Limb (tissue), 2 donors: Measurements from ENCODE around the gene GOLGA8B.
"Not testable (repeated sequence)": the region's sequence is repeated elsewhere in the genome, so short reads cannot be mapped to it uniquely, and the experiment has no call there.

Source experiments
- DNase-seq, 2 donors: peaks; one replicate each; pipeline ENCODE4 v3.0.0-alpha.2; 2016; ENCODE audit errors: extremely low spot score in 2 of 2

Gene GOLGA8B, protein sequence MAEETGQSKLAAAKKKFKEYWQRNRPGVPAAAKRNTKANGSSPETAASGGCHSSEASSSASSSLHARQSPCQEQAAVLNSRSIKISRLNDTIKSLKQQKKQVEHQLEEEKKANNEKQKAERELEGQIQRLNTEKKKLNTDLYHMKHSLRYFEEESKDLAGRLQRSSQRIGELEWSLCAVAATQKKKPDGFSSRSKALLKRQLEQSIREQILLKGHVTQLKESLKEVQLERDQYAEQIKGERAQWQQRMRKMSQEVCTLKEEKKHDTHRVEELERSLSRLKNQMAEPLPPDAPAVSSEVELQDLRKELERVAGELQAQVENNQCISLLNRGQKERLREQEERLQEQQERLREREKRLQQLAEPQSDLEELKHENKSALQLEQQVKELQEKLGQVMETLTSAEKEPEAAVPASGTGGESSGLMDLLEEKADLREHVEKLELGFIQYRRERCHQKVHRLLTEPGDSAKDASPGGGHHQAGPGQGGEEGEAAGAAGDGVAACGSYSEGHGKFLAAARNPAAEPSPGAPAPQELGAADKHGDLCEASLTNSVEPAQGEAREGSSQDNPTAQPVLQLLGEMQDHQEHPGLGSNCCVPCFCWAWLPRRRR

DNA sequence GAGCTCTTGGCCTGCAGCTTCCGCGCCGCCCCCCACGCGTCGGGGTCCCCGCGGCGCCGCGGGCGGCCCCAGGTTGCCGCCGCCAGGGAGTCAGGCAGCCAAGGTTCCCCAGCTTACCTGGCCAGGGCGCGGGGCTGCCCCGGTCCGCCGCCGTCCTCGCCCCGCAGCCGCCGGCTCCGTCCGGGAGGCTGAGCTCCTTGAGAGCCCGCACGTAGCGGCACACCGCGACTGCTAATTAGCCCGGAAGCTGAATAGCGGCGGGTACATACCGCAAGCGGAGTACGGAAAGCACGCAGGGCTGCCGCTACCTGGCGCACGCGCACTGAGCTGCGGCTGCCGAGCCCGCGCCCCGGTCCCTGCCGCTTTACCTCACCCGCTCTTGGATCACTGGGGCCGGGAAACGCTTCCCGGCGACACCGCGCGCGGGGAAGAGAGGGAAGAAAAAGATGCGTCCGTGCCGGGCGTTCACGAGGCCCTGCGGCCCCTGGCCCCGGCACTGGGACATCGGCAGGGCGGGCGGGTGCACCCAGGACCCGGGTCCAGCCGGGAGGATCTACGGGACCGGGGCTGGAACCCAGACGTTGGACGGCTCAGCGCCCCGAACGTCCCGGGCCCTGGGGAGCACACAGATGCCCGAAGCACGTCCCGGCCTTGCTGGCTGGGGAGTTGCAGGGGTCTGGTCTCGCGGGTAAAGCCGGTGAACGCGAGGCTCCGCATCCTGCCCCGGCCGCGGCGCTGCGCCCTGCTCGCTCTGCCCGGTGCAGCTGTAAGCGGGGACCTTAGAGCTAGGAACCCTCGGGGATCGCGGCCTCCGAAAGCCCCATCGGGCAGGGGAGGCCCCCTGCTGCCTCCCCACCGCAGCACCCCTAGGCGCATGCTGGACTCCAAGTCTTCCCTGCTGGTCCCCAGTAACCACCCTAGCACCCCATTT lies at the start of gene GOLGA8B:
Gene GOLGA8B (minus strand): TSS at position 253 of the 931 bp plus-strand sequence. CDS start 47,739 bp downstream, outside the sequence.
- peak; percentile 18 to 83 for DNase-seq

DNA sequence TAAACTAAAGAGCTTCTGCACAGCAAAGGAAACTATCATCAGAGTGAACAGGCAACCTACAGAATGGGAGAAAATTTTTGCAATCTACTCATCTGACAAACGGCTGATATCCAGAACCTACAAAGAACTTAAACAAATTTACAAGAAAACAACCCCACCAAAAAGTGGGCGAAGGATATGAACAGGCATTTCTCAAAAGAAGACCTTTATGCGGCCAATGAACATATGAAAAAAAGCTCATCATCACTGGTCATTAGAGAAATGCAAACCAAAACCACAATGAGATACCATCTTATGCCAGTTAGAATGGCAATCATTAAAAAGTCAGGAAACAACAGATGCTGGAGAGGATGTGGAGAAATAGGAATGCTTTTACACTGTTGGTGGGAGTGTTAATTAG lies 49.7 kb upstream of the GOLGA8B start:
- DNase-seq, result not testable (repeated sequence)

DNA sequence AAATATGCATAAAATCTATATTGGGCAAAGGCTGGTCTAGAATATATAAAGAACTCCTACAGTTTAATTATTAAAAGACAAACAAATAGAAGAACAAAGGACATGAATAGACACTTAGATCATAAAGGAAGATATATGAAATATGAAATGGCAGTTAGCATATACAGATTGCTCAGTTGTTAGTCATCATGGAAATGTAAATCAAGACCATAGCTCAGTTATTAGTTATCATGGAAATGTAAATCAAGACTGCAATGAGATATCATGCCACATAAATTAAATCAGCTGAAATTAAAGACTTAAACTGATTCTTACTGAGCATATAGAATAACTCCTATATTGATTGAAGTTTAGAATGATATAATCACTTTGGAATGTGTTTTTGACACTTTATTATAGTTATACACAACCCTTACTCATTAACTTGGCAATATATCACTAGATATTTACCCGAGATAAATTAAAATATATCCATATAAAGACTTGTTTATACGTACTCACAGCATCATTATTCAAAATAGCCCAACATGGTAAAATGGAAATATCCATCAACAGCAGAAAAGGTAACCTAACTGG lies 45.2 kb upstream of the GOLGA8B start:
- no peak for DNase-seq

DNA sequence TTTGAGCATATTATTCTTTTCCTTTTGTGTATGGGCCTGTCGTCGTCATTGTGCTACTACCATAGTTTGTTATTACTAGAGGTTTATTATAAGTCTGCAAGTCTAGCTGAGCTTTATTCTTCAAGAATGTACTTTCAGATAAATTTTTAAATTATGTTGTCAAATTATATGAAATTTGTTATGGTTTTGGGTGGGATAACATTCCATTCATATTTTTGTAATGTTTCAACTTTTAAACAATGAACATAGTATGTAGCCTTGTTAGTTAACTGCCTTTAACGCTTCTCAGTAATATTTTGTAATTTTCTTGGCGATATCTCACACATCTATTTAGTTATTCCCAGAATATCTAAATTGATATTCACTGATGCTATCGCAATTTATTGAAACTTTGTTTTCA lies 41.6 kb upstream of the GOLGA8B start:
- DNase-seq, result no peak

DNA sequence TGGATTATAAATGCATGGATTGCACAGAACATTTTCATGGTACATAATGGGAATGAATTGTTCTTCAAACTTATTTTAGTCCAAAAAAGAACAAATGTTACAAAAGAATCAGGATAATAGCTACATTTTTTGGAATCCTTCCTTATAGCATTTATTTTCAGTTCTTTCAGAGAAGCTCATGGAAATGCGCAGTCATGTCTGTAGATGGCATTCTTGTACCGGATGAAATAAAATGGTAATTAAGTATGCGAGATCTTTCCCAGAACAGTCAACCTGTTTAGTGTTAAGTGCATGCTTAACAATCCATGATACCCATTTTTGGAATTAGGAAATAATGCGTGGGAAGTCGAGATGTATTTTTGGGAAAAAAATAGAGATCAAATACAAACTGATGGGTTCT lies 38.2 kb upstream of the GOLGA8B start:
- peak in 1 of 2 donors; percentile 27 for DNase-seq

DNA sequence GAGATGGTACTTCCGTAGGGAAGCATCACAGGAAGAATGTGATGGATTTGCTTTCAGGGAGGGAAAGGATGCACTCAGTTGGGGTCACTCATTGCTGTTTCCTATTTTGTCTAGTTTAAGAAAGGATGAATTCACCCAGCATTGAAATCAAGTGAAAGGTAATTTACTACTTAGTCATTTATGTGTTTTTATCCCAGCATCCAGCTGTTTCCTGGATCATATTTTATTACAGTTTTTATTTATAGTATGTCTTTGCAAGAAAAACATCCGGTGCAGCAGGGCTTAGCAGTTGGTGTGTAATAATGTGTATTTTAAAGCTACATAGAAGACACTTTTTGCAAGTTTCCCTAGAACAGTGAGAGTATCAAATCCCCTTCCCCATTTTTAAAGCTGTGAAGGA lies 37.4 kb upstream of the GOLGA8B start:
- no peak for DNase-seq

DNA sequence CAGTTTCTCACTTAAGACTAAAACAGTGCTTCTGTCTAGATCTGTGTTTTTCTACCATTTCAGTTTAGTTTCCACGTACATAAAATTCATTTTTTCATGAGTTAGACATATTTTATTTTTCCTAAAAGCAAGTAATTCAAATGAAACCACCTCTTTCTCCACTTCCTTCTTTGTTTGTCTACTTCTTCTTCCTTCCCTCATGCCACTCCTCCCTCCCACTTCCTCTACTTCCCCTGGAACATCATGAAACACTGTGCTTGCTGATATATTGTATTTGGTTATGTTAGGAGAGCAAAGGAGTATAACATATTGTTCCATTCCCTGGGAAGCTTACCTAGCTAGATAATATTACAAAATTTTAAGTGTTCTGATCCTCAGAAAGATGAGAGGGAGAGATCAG lies 36.7 kb upstream of the GOLGA8B start:
- no peak for DNase-seq

DNA sequence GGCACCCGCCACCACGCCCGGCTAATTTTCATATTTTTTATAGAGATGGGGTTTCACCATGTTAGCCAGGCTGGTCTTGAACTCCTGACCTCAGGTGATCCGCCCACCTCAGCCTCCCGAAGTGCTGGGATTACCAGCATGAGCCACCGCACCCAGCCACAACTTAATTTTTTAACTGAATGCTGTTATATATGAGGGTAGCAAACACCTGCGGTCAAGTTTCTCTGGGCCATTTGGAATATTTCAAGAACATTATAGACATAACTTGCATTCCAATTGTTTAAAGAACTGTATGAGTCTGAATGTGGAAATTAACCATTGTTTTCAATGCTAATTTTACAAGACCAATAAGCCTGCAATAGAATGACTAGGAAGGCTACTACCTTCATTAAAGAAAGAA lies 35.7 kb upstream of the GOLGA8B start:
- DNase-seq, result no peak

DNA sequence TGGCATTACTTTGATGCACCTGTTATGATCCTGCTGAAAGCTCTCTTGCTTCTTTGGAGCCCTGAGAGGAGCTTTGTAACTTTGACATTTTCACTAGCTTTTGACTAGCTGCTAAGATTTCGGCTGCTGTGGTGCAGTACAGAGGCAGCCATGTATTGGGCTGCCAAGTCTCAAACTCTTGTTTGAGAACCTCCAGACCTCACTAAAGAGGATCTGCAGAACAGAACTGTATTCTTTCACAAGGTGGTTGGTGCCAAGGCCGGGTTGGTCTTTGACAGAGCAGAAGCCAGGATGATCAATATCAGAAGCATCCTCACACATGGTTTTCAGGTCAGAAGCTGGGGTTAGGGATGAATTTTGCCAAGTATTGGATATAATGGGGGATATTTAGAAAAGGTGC lies 34.6 kb upstream of the GOLGA8B start:
- DNase-seq, result no peak

DNA sequence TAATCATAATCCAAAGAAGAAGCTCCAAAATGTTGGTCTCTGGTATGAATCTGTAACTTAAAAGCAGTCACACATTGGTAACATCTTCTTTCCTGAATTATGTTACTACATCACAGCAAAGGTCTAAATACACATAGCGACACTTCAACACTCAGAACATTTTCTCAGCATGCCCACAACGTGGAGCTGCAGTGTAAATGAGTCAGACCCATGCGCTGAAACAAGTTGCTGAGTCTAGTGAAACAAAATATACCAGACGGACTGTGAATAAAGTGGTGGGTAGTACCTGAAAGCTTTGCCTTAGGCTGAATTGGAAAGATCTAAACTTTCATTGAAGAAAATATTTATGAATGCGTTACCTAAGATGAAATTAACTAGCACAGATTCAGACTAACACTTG lies 33.2 kb upstream of the GOLGA8B start:
- DNase-seq, result peak in 1 of 2 donors; percentile 4

DNA sequence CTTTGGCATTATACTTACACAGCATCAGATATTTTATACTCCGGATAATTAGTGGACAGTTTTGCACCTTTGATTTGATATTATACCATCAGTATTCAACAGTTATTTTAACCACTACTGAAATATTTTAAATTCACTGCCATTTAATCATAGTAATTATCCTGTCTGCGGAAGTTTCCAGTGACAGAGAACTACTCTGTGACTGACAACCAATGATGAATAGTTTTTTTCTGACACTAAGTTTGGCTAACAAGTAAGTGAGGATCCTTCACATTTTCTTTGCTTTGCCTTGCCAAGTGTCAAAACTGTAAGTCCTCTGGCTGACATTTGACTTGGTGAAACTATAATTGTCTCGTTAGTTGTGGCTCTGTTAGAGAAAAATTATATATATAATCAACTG lies 30.5 kb upstream of the GOLGA8B start:
- DNase-seq, result no peak

DNA sequence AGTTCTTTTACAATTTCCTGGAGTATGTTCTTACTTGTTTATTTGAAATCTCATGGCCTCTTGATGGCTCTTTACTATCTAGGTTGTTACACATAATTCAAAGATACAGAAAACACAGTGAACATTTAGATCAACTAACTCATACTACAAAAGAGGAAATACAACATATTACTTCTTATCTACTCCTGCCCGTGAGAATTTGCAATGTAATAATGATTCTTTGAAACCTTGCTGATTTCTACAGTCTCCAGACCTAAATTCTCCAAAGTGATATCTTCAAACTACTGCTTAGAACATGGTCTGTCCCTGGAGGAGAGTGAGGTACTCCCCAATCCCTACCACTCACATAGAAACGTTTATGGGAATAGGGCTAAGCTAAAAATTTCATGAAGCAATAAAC lies 29.9 kb upstream of the GOLGA8B start:
- DNase-seq, result no peak

DNA sequence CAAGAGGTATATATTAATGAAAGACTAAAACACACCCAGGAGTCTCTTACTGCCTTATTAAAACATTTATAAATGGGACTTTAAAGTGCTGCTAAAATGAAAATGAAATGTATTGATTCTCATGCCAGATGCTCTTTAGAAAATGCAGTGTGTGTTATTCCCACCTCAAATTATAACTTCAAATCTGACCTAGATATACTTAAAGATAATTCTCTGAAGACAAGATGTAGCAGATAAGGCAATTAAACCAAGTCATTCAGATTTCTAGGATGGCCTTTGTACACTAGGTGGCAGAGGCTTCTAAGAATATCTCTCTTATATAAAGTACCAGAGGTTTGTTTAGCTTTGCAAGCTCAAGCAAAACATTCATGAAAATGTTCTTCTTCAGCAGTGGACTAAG lies 26.9 kb upstream of the GOLGA8B start:
- DNase-seq, result no peak

DNA sequence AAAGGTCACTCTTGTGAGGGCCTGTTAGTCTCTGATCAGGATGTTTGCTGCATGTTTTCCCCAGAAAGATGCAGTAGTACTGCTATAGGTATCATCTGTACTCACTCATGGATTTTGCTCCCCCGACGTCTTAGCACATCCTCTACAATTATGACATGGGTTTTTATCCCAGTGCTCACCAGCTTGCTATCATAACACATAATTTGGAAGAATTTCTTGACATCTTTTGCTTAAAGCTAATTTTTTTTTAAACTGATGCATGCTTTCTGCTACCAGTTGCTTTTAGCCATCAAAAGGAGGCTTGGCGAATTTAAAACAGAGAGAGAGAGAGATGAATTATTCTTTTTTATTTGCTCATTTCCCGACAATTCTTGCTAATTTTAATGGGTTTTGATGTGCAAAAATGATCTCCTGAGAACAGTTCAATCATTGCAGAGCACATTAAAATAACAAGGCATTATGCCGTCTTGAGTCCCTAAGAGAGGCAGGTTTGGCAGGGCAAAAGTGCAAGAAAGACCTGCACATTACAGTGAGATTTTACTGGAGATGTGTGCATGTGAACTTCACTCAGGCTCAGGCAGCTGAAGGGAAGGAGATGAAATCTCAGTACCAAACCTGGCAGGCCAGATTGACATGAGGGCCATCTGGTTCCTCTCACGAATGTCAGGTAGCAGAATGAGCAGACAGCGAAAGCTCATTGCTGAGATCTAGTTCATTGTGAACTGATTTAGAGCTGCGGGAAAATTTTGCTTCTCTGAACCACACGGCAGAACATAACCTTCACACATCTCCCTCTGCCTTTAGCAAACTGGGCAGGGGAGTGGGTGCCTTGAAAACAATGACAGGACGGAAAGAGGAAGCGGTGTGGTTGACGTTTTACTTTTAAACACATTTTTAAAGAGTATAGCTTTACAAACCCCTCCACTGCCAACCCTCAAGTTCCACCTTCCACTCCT lies 25.9 kb upstream of the GOLGA8B start:
- DNase-seq, result no peak

DNA sequence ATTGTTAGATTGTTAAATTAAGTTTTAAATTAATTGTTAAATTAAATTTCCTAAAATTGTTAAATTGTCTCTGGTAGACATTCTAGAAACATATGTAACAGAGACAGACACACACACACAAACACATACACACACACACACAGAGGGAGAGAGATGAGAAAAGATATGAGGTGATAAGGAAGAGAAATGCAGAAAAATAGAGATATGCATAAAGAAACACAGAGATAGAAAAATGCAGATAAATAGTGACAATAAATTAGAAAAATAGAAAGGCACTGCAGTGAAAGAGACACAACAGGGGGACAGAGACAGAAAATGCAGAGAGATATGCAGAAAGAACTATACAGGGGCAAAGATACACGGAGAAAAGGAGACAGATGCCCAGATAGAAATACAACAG lies 25.1 kb upstream of the GOLGA8B start:
- no peak for DNase-seq

DNA sequence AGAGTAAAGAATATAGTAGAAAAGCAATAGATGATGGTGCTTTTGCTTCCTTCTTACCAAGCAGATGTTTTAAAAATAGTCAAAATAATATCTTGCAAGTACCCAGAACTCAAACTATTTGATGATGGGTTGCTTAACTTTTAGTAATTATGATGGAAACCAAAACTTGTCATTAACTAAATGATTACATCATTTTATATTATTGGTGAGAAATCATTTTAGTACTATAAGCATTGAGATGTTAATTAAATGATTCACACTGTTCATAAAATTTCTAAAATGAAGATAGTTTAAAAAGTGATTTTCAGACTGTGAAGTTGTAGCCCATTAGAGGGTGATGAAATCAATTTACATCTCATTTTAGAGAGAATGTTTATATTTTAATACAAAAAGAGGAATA lies 24.4 kb upstream of the GOLGA8B start:
- no peak for DNase-seq

DNA sequence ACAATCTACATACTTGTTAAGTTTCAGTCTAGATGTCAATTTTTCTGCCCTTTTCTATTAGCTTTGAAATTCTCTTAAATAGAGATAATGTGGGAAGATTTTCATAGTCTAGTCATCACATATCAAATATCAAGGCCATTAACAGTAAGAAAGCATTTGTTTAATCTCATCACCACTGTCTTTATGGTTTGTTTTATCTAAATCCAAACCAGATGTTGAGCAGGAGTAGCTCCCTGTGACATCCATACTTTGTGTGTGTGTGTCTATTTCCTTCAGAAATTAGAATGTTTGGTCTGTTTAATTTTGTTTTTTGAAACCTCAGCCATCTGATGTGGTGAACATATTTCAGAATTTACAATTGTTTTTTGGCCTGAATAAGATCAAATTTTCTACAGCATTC lies 23.1 kb upstream of the GOLGA8B start:
- no peak for DNase-seq

DNA sequence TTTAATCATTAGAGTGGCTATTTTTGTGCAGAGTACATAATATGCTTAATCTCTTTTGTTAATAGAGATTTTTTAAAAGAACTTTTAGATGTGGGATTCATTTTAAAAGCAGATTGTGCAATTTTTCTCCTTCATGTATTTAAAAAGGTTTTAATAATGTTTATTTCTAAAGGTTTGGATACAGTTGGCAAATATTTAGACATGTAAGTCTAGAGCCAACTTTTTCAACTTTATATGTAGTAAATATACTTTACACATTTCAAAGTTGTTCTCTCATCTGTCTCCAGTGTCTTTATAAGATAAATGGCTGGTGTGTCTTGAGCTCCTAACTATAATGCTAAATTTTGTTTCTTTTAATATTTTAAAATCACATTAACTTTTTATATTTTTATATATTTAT lies 22.7 kb upstream of the GOLGA8B start:
- DNase-seq, result no peak

DNA sequence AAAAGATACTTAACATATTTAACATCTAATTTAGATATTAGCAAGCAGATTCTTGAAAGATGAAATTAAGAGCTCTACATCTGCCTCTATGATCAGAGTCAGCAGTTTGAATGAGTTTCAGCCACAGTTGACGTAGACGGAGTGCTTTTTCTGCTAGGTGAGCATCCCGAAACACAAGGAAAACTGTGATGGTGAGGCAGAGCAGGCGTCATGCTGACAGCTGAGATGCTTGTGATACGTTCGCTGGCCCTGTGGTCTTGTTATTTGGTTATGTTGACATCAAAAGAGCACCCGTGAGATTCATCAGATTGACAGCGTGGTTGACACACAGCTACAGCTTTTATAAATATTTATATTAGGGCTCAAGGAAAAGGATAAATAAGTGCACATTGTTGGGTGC lies 19.6 kb upstream of the GOLGA8B start:
- DNase-seq, result no peak

DNA sequence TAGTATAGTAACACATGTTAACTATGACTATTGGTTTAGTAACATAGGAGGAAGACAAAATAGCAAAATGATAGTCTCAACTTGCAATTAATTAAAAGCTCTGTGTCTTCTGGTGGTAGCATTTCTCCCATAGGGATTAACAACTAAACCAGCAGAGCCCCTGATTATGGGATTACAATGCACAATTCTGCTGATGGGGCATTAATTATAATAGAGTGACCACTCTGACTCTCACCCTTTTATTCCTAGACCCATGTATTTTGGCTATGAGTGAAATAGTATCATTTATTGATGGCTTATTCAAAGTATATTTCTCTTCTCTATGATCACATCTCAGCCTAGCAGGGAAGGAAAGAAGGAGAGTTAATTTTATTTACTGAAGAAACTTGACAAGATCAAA lies 17.5 kb upstream of the GOLGA8B start:
- DNase-seq, result no peak
